GF-D8 (cell line): Measurements from ENCODE around the gene EHD4.

Experiments
- DNase-seq: peaks from one replicate; lab custom pipeline; 2025; lab: John Stamatoyannopoulos, UW

Gene EHD4

GRCh38 chr15:41936649-41937567, 35.4 kb downstream of the EHD4 start:
- DNase-seq: peak; percentile 7

GRCh38 chr15:41936155-41936554, 36.2 kb downstream of the EHD4 start:
- no peak for DNase-seq

DNA sequence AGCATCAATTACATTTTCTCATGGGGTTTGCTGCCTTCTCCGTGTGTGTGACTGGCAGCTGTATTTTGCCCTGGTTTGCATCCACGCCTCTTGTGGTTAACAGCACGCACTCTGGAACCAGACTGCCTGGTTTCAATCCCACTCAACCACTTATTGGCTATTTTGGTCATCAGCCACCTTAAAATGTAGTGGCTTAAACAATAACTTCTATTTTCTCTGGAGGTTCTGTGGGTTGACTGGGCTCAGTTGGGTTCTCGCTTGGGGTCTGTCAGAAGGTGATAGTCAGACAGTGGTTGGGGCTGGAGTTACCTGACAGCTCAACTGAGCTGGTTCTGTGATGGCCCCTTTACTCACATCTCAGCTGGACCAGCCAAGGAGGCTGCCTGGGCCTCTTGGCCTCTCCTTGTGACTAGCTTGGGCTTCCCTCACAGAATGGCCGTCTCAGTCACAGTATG, 36.8 kb downstream of the EHD4 start:
- no peak for DNase-seq

- no peak for DNase-seq
Measured at GRCh38 chr15:41934843-41935242, 37.5 kb downstream of the EHD4 start.

DNA sequence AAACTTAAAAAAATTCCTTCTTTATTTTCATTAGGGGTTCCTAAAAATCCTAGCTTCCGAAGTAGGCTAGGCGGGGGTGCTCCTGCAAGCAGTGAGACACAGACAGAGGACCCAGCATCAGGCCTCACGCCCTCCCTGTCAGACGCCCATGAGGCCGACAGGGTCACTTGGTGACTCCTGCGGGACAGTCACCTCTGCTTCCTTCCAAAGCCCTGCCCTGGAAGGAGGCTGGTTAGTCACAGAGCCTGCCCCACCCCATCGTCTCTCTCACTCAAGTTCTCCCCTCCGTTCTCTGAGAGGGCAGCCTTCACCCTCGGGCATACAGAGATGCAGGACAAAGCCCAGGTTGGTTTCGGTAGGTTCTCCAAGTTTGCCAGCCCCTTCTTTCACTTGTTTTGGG, 38.6 kb downstream of the EHD4 start:
- DNase-seq: no peak

- DNase-seq: no peak
Measured at GRCh38 chr15:41933326-41933725, 39.0 kb downstream of the EHD4 start.

DNA sequence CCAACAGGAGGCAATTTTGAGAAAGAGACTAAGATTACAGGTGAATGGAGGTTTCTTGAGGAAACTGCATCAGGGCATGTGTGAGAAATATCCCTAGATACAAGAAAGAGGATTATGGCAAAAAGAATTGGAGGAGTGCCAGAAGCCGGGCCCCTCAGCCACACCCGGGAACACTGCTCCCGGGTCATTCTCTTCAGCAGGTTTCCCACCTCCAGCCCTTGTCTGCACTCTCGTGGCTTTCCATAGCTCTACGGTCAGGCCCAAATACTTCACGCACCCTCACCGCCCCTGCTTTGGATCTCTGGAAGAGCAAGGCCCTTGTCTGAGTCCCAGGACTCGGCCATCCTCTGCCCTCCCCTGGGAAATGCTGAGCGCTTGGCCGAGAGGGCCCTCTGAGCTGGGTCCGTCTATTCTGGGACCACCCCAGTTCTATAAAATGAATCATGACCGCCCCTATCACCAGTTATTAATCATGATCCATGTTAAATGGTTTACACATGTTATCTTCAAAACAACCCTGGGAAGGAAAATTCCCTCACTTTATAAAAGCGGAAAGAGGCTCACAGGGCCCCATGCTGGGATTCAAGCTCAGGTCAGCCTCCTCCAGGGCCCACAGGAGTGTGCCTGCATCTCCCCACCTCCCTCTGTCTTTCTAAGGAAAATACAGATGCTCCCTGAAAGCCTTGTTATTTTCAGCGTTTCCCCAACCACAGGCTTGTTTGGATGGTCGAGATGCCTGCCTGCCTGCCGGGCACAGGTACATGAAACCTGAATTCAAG, 39.7 kb downstream of the EHD4 start:
- no peak for DNase-seq

GRCh38 chr15:41932101-41932500, 40.3 kb downstream of the EHD4 start:
- DNase-seq: no peak

DNA sequence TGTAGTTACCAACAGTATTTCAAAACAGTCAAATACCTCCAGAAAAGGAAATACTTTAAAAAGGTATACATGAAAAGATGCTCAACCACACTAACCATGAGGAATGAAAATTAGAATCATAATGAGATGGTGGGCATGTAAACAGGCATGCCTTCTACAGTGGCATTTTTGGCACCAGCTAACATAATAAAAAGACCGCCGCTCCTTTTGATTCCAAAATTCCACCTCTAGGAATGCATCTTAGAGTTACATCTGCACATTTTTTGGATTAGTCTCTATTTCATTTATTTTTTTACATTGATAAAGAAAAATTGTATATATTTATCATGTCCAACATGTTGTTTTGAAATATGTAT, 41.5 kb downstream of the EHD4 start:
- no peak for DNase-seq

DNA sequence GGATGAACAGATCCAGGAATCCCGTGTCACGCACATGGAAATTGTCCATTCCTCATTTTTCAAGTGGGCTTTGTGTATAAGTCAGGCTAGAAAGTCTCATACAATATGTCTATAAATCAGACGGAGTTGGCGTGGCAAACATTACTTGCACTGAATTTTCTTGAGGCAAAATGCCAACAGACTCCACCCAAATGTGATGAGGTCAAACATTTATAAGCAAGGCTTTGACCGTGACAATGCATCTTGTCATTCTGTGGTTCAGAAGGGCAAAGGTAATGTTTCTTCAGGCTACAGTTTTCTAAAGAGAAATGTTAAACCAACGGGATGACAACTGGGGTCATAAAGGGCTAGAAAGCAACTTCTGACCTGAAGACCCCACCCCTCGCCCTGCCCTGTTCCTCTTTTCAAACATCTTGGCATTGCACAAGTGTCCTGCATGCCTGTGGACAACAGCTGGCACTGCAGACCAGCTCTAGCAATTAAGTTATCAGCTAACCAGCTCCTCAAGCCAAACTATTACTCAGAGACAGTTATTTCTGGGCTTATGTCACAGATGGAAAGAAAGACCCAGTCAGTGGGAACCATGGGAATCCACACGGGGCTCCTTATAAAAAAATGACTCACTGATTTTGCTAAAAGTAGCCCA, 42.0 kb downstream of the EHD4 start:
- DNase-seq: no peak

DNA sequence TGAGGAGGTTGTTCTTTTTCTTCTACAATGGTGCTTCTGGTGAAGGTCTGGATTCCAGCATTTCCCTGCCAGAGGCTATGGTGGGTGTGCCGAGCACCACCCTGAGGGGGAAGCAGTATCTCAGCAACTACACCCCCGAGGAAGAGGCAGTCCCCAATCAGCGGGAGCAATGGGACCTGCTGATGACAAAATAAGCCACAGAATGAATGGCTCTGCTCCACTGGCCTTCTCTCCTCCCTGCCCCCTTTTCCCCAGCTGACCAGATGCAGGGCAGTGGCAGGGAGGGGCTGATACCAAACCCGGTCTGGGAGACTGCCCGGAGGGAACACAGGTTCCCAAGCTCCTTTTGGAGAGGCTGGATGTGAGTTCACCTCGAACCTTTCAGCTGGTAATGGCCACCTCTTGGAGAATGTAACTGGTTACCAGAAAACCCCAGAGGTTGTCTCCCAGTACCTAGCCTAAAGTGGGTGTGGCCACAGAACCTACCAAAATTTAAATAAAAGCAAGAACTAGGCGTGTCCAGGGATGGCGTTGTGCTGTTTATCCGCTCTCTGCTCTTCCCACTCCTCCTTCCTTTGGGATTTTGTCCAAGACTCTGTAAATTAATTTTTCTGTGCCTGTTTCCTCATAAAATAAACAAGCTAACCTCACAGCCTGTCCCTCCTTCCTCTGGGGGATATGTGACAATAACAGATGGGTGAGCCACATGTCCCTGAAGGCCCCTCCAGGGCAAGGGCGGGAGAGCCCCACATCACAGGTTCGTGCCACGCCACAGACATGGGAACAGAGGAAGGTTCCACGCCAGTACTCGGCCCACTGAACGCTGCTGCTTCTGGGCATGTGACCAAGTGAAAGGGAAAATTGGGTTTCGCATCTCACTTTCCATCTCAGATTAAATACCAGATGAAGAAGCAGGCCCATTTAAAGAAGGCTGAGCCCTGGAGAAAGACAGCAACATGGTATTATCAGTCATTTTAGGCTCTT, 43.4 kb downstream of the EHD4 start:
- no peak for DNase-seq

DNA sequence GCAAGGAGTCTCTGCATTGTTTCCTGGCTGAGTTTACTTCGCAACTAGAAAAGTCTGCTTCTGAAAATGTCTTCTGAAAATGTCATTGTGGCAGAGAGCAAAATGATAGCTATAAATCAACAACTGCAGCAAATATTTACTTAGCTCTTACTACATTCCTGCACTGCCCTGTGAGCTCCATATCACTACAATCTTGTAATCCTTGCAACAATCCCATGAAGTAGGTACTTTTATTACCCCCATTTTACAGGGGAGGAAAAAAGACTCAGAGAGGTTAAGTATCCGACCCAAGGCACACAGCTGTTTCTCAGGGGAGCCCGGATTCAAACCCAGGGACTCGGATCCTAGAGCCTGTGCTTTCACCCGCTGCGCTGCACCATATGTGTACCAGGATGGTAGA, 44.3 kb downstream of the EHD4 start:
- DNase-seq: no peak

DNA sequence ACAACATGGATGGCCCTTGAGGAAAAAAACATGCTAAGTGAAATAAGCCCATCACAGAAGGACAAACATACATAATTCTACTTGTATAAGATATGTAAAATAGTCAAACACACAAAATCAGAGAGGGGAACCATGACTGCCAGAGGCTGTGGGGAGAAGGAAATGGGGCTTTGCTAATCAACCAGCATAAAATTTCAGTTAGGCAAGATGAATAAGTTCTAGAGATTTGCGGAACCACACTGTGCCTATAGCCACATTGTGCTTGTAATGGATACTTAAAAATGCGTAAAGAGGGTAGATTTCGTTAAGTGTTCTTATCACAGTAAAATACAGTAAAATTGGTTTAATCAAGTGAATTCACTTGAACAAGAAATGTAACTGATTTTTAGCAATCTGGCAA, 44.8 kb downstream of the EHD4 start:
- DNase-seq: no peak

DNA sequence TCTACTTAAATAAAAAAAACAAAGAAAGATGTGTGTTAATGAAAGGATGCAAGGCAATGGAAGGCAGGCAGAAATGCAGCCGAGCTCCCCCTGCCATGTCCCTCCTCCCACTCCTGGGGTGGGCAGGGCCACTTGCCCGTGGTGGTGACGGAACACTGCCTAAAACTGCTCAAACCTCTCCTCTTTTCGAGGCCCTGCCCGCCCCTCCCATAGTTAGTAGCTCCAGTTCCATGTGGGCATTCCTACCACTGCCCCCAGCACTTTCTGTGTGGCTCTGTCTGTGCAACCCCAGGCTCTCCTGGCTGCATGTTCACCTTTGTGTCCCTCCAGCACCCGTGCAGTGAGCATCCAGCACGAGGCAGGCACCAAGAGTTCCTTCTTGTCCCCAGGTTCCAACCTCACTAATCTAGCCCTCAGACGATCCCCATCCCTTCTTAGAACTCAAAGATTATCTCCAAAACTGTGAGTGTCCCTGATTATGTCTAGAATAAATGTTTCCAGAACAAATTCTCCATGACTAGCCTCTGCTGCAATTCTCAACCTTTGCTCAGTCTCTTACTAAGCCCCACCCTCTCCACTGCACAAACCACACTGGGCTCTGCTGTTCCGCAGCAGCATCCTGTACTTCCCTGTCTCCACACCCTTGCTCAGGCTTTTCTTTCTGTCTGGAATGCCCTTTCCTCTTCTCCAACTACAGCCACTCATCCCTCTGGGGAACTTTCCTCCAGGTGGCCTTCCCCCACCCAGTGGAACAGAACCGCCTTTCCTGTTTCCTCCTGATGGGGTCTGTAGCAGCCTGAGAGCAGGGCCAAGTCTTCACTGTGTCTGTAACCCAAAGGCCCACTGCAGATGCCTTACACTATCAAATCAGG, 45.9 kb downstream of the EHD4 start:
- DNase-seq: no peak

GRCh38 chr15:41925086-41925608, 47.2 kb downstream of the EHD4 start:
- DNase-seq: no peak

DNA sequence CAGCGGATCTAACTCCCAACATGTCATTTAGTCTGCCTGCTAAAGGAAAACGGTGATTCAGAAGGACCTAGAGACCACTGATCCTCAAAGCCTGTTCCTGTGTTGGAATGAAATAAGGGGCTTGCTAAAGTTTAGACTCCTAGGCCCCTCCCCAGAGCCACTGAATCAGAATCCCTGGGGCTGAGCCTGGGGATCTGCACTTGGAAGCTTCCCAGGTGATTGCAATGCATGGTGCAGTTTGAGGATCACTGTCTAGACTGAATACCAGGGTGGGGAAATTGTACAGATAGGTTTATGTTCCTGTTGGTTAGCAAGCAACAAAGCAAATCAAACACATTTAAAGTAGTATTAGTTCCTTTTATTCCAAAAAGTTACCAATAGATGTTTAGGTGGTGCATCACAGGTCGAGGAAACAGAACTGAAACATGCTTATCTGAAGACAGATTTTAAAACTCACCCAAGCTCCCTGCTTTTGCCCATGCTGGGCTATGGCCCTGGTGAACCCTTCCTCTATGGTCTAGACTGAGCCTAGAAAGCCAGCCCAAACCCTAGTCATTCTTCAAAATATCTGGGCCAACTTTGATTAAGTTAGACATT, 48.9 kb downstream of the EHD4 start:
- no peak for DNase-seq

GRCh38 chr15:41922353-41922752, 50.0 kb downstream of the EHD4 start:
- DNase-seq: no peak

- no peak for DNase-seq
Measured at GRCh38 chr15:41921639-41922038, 50.7 kb downstream of the EHD4 start.

DNA sequence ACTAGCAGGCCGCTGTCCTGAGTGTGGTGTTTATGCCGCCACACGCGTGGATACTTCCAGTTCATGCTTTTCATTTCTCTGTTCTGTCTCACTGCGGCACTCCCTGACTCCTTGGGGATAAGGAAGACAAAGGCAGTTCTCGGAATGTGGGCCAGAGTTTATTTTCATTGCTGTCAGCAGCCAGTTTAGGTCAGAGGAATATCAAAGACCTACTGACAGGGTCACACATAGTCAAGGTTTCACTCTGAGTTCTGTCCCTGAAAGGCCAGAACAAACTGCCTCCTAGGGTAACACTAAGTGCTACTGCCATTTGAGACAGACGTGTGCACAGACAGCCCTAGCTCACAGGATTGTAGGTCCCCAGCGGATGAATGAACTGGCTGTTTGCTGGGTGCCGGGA, 51.2 kb downstream of the EHD4 start:
- no peak for DNase-seq
